ENCODE measurements around the gene CHRNB1.

DNA sequence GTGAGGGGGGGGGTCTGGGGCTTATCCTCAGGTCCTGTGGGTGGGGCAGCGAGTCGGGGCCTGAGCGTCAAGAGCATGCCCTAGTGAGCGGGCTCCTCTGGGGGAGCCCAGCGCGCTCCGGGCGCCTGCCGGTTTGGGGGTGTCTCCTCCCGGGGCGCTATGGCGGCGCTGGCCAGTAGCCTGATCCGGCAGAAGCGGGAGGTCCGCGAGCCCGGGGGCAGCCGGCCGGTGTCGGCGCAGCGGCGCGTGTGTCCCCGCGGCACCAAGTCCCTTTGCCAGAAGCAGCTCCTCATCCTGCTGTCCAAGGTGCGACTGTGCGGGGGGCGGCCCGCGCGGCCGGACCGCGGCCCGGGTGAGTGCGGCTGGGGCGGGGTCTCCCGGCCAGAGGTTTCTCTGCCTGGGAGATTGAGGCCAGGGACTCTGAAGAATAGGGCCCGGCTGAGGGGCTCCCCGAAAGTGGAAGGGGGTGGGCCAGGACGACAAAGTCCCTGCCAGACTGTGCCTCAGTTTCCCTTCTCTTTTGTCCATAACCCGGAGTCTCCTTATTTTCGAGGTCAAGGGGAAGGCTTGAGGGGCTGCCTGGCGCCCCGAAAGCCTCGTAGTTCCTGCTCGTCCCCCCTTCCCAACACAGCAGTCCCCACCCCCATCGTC is 5.3 kb upstream of the CHRNB1 start, which contains the start of gene FGF11:
- TF ChIP-seq, protein P1, sequence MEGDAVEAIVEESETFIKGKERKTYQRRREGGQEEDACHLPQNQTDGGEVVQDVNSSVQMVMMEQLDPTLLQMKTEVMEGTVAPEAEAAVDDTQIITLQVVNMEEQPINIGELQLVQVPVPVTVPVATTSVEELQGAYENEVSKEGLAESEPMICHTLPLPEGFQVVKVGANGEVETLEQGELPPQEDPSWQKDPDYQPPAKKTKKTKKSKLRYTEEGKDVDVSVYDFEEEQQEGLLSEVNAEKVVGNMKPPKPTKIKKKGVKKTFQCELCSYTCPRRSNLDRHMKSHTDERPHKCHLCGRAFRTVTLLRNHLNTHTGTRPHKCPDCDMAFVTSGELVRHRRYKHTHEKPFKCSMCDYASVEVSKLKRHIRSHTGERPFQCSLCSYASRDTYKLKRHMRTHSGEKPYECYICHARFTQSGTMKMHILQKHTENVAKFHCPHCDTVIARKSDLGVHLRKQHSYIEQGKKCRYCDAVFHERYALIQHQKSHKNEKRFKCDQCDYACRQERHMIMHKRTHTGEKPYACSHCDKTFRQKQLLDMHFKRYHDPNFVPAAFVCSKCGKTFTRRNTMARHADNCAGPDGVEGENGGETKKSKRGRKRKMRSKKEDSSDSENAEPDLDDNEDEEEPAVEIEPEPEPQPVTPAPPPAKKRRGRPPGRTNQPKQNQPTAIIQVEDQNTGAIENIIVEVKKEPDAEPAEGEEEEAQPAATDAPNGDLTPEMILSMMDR (IDR thresholded peaks at IDR 0.05) = no peak
- no peak for TF ChIP-seq POLR2A (IDR thresholded peaks at IDR 0.05)

Data from heart left ventricle (tissue), 13 donors.